Keratinocyte (primary cell): Measurements from ENCODE around the gene ARHGEF38. TPM values are rescaled to one million over a fixed set of nuclear protein-coding genes. Genes with fewer than 3 reads are reported as not detected.

ENCODE experiments used
- DNase-seq: peaks from one replicate; pipeline ENCODE4 v3.0.0-alpha.2; 2011; ENCODE audit warnings: low read depth, missing footprints, low spot score
- FAIRE-seq: peaks from 2 replicates; lab custom pipeline; 2011; peaks lifted over from hg19 to GRCh38; lab: Jason Lieb, UNC
- H2AFZ ChIP-seq: 2 replicates; pipeline ENCODE4 v1.6.0; 2012; ENCODE audit warnings: low read length, control low read depth, inconsistent platforms; ENCODE audit not compliant: control insufficient read depth
- H3K27ac ChIP-seq: 2 replicates; pipeline ENCODE4 v1.5.1; 2011; ENCODE audit warnings: low read length; ENCODE audit not compliant: control insufficient read depth, insufficient read depth
- H3K27me3 ChIP-seq: 3 replicates; pipeline ENCODE4 v1.6.0; 2011; ENCODE audit warnings: low read length; ENCODE audit not compliant: control insufficient read depth, insufficient read depth; ENCODE audit errors: extremely low read depth
- H3K36me3 ChIP-seq, 2 experiments: 2 replicates in 1 of 2; 3 replicates in 1 of 2; pipeline ENCODE4 v1.5.1; 2011; ENCODE audit warnings: low read length in 2 of 2, mild to moderate bottlenecking in 1 of 2; ENCODE audit not compliant: control insufficient read depth in 2 of 2, insufficient read depth in 2 of 2; ENCODE audit errors: extremely low read depth in 1 of 2
- H3K4me1 ChIP-seq: 3 replicates; pipeline ENCODE4 v1.5.1; 2011; ENCODE audit warnings: low read length; ENCODE audit not compliant: control insufficient read depth, insufficient read depth; ENCODE audit errors: extremely low read depth
- H3K4me2 ChIP-seq: 3 replicates; pipeline ENCODE4 v1.6.0; 2011; ENCODE audit warnings: low read depth, low read length; ENCODE audit not compliant: control insufficient read depth, insufficient read depth; ENCODE audit errors: extremely low read depth
- H3K4me3 ChIP-seq, 3 experiments: fragments of 200-600 bp in 1 of 3; sonication (generic) in 1 of 3; 2 replicates in 2 of 3; 3 replicates in 1 of 3; pipeline ENCODE4 v1.5.1; 2011 to 2016; ENCODE audit warnings: low read length in 3 of 3, mild to moderate bottlenecking in 3 of 3, control low read depth in 2 of 3, inconsistent platforms in 1 of 3, low read depth in 1 of 3, mixed read lengths in 1 of 3, mixed run types in 1 of 3, moderate library complexity in 1 of 3; ENCODE audit not compliant: control insufficient read depth in 2 of 3, insufficient read depth in 2 of 3; ENCODE audit errors: extremely low read depth in 1 of 3
- H3K79me2 ChIP-seq: 2 replicates; pipeline ENCODE4 v1.6.0; 2012; ENCODE audit warnings: low read length; ENCODE audit not compliant: control insufficient read depth, insufficient read depth
- H3K9ac ChIP-seq: 3 replicates; pipeline ENCODE4 v1.6.0; 2011; ENCODE audit warnings: low read length; ENCODE audit not compliant: control insufficient read depth, insufficient read depth; ENCODE audit errors: extremely low read depth
- H3K9me1 ChIP-seq: 3 replicates; pipeline ENCODE4 v1.6.0; 2011; ENCODE audit warnings: low read length; ENCODE audit not compliant: control insufficient read depth, insufficient read depth; ENCODE audit errors: extremely low read depth
- H3K9me3 ChIP-seq: 2 replicates; pipeline ENCODE4 v1.5.1; 2012; ENCODE audit warnings: low read depth, low read length; ENCODE audit not compliant: control insufficient read depth
- H4K20me1 ChIP-seq: 3 replicates; pipeline ENCODE4 v1.6.0; 2011; ENCODE audit warnings: low read length; ENCODE audit not compliant: control insufficient read depth, insufficient read depth; ENCODE audit errors: extremely low read depth
- CTCF ChIP-seq, 3 experiments: IDR thresholded peaks in 1 of 3; conservative IDR thresholded peaks in 1 of 3; optimal IDR thresholded peaks in 1 of 3; 2 replicates in 2 of 3; 3 replicates in 1 of 3; pipeline versions ENCODE3 to v1.5.1; 2011; ENCODE audit warnings: low read length in 3 of 3, mild to moderate bottlenecking in 3 of 3, moderate library complexity in 2 of 3, control low read depth in 1 of 3, inconsistent platforms in 1 of 3; ENCODE audit not compliant: insufficient read depth in 2 of 3; ENCODE audit errors: extremely low read depth in 1 of 3
- EZH2 ChIP-seq: IDR thresholded peaks from one replicate; pipeline ENCODE4 v1.6.1; 2012; ENCODE audit warnings: inconsistent platforms, mild to moderate bottlenecking, low read length, moderate library complexity
- dilution Hi-C: fragments of 300-500 bp; cut with MboI; formaldehyde crosslinking; loops from one replicate; pipeline ENCODE4 v1.7.0; 2020; ENCODE audit warnings: low sequenced_read_pairs; ENCODE audit not compliant: extremely low pct_ligation_motif_present
- polyA plus RNA-seq, 5 experiments: library from polyadenylated mRNA; depleted of rRNA in 3 of 5; stranded (reverse) in 3 of 5; stranded (forward) in 1 of 5; unstranded in 1 of 5; fragments of >200 nt; gene quantifications; 1 replicate in 1 of 5; 2 replicates in 3 of 5; 3 replicates in 1 of 5; pipeline versions ENCODE4 v1.2.1 to v1.2.3, GENCODE V29; 2011 to 2012; ENCODE audit warnings: missing spikeins in 2 of 5, low read depth in 1 of 5, low replicate concordance in 1 of 5

The ARHGEF38 gene
- polyA plus RNA-seq, 1 donor (not counting 4 experiments of a cell fraction or from before 2014, with no cell fraction given) = 0.09 TPM

GRCh38 chr4:105504744-105505143 lies 47.7 kb upstream of the ARHGEF38 start:
- H3K27me3 ChIP-seq = no peaks in the 10 kb centered on the region
- H3K9ac ChIP-seq = no peak overlapping the region
- dilution Hi-C loops = no loop called here
- H3K36me3 ChIP-seq = no peaks in the 10 kb centered on the region
- H3K4me2 ChIP-seq = no peak overlapping the region
- H3K4me3 ChIP-seq = no peak overlapping the region
- H3K79me2 ChIP-seq = no peaks in the 10 kb centered on the region
- H4K20me1 ChIP-seq = no peaks in the 10 kb centered on the region
- no peak for TF ChIP-seq CTCF (optimal IDR thresholded peaks at IDR 0.05 in 1 of 3, IDR thresholded peaks at IDR 0.05 in 1 of 3, conservative IDR thresholded peaks at IDR 0.05 in 1 of 3; ENCODE audit: extremely low read depth in 1 of 3, insufficient read depth in 2 of 3, low read length in 3 of 3)
- TF ChIP-seq EZH2 = no peak
- DNase-seq (no peak), FAIRE-seq (no peak)
- H3K4me1 ChIP-seq = peaks cover 9% of the 10 kb centered on the region
- H3K9me3 ChIP-seq = no peaks in the 10 kb centered on the region
- no peak overlapping the region for H3K27ac ChIP-seq
- no peaks in the 10 kb centered on the region for H3K9me1 ChIP-seq
- no peak overlapping the region for H2AFZ ChIP-seq

- Histone ChIP-seq H3K4me2 (peak overlapping the region; percentile 22), H2AFZ (peak overlapping the region; percentile 56), H3K27me3 (no peaks in the 10 kb centered on the region), H3K9me1 (no peaks in the 10 kb centered on the region), H3K79me2 (no peaks in the 10 kb centered on the region), H3K9me3 (no peaks in the 10 kb centered on the region), H3K36me3 (no peaks in the 10 kb centered on the region), H3K9ac (no peak overlapping the region), H3K27ac (no peak overlapping the region), H3K4me3 (no peak overlapping the region), H4K20me1 (no peaks in the 10 kb centered on the region), H3K4me1 (peaks cover 10% of the 10 kb centered on the region)
- TF ChIP-seq EZH2 (no peak), CTCF (optimal IDR thresholded peaks at IDR 0.05 in 1 of 3, IDR thresholded peaks at IDR 0.05 in 1 of 3, conservative IDR thresholded peaks at IDR 0.05 in 1 of 3; ENCODE audit: extremely low read depth in 1 of 3, insufficient read depth in 2 of 3, low read length in 3 of 3) (no peak)
- peak; percentile 58 for FAIRE-seq
- dilution Hi-C loops = no loop called here
- no peak for DNase-seq
Measured at GRCh38 chr4:105509291-105509690, 43.1 kb upstream of the ARHGEF38 start.
